ENCODE results near the gene FARSB. TPM values are rescaled to one million over a fixed set of nuclear protein-coding genes. Genes with fewer than 3 reads are reported as not detected.

FARSB gene
- polyA plus RNA-seq, 3 donors, result 25.7 to 31.3 (median 28.9) TPM

Other genes with a start within 250 kb of the FARSB start
- 10 to 100 TPM; 16.0 to 19.5 (median 18.5) TPM for gene SGPP2, start 231.5 kb downstream of the FARSB start, polyA plus RNA-seq (ENCODE audit: insufficient read length in 3 of 3)
- not detected for gene MOGAT1, start 15.6 kb upstream of the FARSB start, polyA plus RNA-seq (ENCODE audit: insufficient read length in 3 of 3)
- gene ACSL3, start 204.9 kb upstream of the FARSB start, polyA plus RNA-seq (ENCODE audit: insufficient read length in 3 of 3), result 10 to 100 TPM; 74.2 to 91.8 (median 77.1) TPM